Mesendoderm (in vitro differentiated cells): ENCODE data around the gene MLLT1. TPM values are rescaled to one million over a fixed set of nuclear protein-coding genes. Genes with fewer than 3 reads are reported as not detected.

Experiments
- DNase-seq: peaks from one replicate; pipeline ENCODE4 v3.0.0; 2013
- H2AK5ac ChIP-seq: 2 replicates; pipeline ENCODE4 v1.6.1; 2013; ENCODE audit warnings: low read length, inconsistent platforms
- H2BK120ac ChIP-seq: 2 replicates; pipeline ENCODE4 v1.6.1; 2013; ENCODE audit warnings: low read depth, mild to moderate bottlenecking, low read length, moderate library complexity, mixed read lengths
- H2BK15ac ChIP-seq: replicated peaks from 2 replicates; pipeline ENCODE4 v1.6.1; 2013; ENCODE audit warnings: low read depth, mild to moderate bottlenecking, moderate library complexity
- H2BK5ac ChIP-seq: 2 replicates; pipeline ENCODE4 v1.6.1; 2013; ENCODE audit warnings: low read length, inconsistent platforms
- H3K18ac ChIP-seq: 2 replicates; pipeline ENCODE4 v1.6.1; 2013; ENCODE audit warnings: mild to moderate bottlenecking, low read length, mixed read lengths
- H3K23ac ChIP-seq: one replicate; pipeline ENCODE4 v1.6.1; 2013; ENCODE audit warnings: low read length
- H3K27ac ChIP-seq: 2 replicates; pipeline ENCODE4 v1.5.1; 2013; ENCODE audit warnings: low read depth, mild to moderate bottlenecking, inconsistent platforms, low read length, moderate library complexity
- H3K27me3 ChIP-seq: 2 replicates; pipeline ENCODE4 v1.6.1; 2013; ENCODE audit warnings: low read length, control low read depth, mild to moderate bottlenecking, inconsistent platforms; ENCODE audit not compliant: insufficient read depth, poor library complexity
- H3K36me3 ChIP-seq: 2 replicates; pipeline ENCODE4 v1.6.1; 2013; ENCODE audit warnings: low read length, inconsistent platforms; ENCODE audit not compliant: control insufficient read depth, insufficient read depth
- H3K4ac ChIP-seq: one replicate; pipeline ENCODE4 v1.6.1; 2013; ENCODE audit warnings: low read depth, mild to moderate bottlenecking, low read length, moderate library complexity
- H3K4me1 ChIP-seq: 2 replicates; pipeline ENCODE4 v1.6.1; 2013; ENCODE audit warnings: low read depth, low read length, inconsistent platforms; ENCODE audit not compliant: control insufficient read depth
- H3K4me2 ChIP-seq: 2 replicates; pipeline ENCODE4 v1.6.1; 2013; ENCODE audit warnings: low read length
- H3K4me3 ChIP-seq: 2 replicates; pipeline ENCODE4 v1.5.1; 2013; ENCODE audit warnings: mild to moderate bottlenecking, low read length
- H3K56ac ChIP-seq: one replicate; pipeline ENCODE4 v1.6.1; 2013; ENCODE audit warnings: low read length
- H3K79me1 ChIP-seq: 2 replicates; pipeline ENCODE4 v1.6.1; 2013; ENCODE audit warnings: low read length, inconsistent platforms
- H3K79me2 ChIP-seq: 2 replicates; pipeline ENCODE4 v1.6.1; 2013; ENCODE audit warnings: mild to moderate bottlenecking, low read length; ENCODE audit not compliant: control insufficient read depth, insufficient read depth
- H3K9ac ChIP-seq: 2 replicates; pipeline ENCODE4 v1.6.1; 2013; ENCODE audit warnings: low read length, inconsistent platforms
- H4K5ac ChIP-seq: one replicate; pipeline ENCODE4 v1.6.1; 2013; ENCODE audit warnings: low read length
- H4K8ac ChIP-seq: one replicate; pipeline ENCODE4 v1.6.1; 2013; ENCODE audit warnings: low read depth, mild to moderate bottlenecking, control low read depth, low read length, moderate library complexity
- WGBS: extraction: QIAGEN DNeasy Blood & Tissue Kit; methylation state at CpG from one replicate; pipeline ENCODE4 v1.1.7; 2013; ENCODE audit warnings: low lambda C conversion rate, missing lambda C conversion rate; ENCODE audit not compliant: insufficient coverage; ENCODE audit errors: extremely low coverage; 5-methylcytosine and 5-hydroxymethylcytosine counted together
- polyA plus RNA-seq, 2 experiments: library from polyadenylated mRNA; stranded (reverse); fragments of 200-250 nt; gene quantifications; one replicate each; pipeline ENCODE4 v1.2.3, GENCODE V29; 2013

MLLT1 gene, protein sequence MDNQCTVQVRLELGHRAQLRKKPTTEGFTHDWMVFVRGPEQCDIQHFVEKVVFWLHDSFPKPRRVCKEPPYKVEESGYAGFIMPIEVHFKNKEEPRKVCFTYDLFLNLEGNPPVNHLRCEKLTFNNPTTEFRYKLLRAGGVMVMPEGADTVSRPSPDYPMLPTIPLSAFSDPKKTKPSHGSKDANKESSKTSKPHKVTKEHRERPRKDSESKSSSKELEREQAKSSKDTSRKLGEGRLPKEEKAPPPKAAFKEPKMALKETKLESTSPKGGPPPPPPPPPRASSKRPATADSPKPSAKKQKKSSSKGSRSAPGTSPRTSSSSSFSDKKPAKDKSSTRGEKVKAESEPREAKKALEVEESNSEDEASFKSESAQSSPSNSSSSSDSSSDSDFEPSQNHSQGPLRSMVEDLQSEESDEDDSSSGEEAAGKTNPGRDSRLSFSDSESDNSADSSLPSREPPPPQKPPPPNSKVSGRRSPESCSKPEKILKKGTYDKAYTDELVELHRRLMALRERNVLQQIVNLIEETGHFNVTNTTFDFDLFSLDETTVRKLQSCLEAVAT
- 28.4 TPM for polyA plus RNA-seq (2013, experiment 1 of 2)
- polyA plus RNA-seq (2013, experiment 2 of 2), result 27.7 TPM

DNA sequence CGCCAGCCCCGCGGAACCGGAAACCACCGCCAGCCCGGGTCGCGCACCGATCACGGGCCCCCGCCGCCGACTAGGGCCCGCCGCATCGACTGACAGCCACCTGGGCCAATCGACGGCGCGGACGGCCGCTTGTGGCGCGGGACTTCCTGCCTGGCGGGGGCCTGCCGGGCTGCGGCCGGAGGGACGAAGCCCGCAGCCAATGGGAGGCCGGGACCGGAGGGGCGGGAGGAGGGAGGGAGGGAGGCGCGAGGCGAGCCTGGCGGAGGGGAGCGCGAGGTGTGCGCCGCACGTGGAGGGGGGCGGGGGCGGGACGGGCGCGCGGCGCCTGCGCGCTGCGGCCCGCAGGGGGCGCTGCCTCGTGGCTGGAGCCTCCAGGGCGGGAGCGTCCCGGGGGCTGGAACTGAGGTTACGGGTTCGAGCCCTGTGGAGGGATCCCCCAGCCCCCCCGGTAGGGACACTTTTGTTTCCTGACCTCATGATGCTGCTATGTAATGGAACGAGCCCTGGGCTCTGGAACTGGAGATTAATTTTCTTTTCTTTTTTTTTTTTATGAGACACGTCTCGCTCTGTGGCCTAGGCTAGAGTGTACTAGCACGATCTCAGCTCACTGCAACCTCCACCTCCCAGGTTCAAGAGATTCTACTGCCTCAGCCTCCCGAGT lies at the start of gene MLLT1:
Gene MLLT1, minus strand, starts transcription at position 45 of the 661 bp plus-strand sequence. CDS start 191 bp downstream, outside the sequence.
- peak; percentile 98 for DNase-seq
- Histone ChIP-seq H2BK5ac (no peak within 1 kb of the TSS), H3K27ac (peak within 1 kb of the TSS; percentile 8), H3K79me2 (peaks cover 42% of the 10 kb centered on the region), H3K4me1 (peaks cover 7% of the 10 kb centered on the region), H3K4ac (peak within 1 kb of the TSS; percentile 98), H3K4me3 (peak within 1 kb of the TSS; percentile 86), H3K27me3 (no peaks in the 10 kb centered on the region), H4K5ac (no peak within 1 kb of the TSS), H4K8ac (peak within 1 kb of the TSS; percentile 95), H3K9ac (peak within 1 kb of the TSS; percentile 80), H3K4me2 (peak within 1 kb of the TSS; percentile 61), H3K23ac (peak within 1 kb of the TSS; percentile 80), H3K36me3 (no peaks in the 10 kb centered on the region), H3K56ac (peak within 1 kb of the TSS; percentile 57), H2AK5ac (no peak within 1 kb of the TSS), H2BK15ac (no peak within 1 kb of the TSS), H2BK120ac (peak within 1 kb of the TSS; percentile 80), H3K18ac (peak within 1 kb of the TSS; percentile 99), H3K79me1 (peaks cover 29% of the 10 kb centered on the region)
- WGBS, result no CpG with 5 or more reads among the region's 66 CpGs

DNA sequence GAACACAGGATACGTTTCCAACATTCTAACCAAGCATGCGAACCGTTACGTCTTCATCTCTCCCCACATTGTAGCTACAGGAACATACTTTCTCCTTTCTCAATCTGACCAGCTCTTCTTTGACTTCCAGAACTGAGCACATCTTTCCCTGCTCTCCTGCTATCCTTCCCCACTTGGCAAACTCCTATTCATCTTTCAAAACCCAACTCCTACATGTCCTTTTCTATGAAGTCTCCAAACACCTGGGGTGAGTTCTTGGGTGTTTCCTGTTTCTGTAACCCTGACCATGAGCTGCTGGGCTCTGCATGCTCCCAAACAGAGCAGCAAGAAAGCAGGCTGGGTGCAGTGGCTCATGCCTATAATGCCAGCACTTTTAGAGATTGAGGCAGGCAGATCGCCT lies 47.0 kb upstream of the MLLT1 start:
- Histone ChIP-seq H3K4me1 (no peaks in the 10 kb centered on the region), H3K56ac (no peak overlapping the region), H3K4ac (no peak overlapping the region), H3K9ac (no peak overlapping the region), H4K8ac (no peak overlapping the region), H3K36me3 (no peaks in the 10 kb centered on the region), H3K4me3 (no peak overlapping the region), H3K23ac (no peak overlapping the region), H3K18ac (no peak overlapping the region), H2BK15ac (no peak overlapping the region), H3K79me1 (no peaks in the 10 kb centered on the region), H2AK5ac (no peak overlapping the region), H4K5ac (no peak overlapping the region), H2BK5ac (no peak overlapping the region), H3K27ac (no peak overlapping the region), H3K4me2 (no peak overlapping the region), H2BK120ac (no peak overlapping the region), H3K79me2 (no peaks in the 10 kb centered on the region), H3K27me3 (no peaks in the 10 kb centered on the region)
- WGBS, result no CpG with 5 or more reads among the region's 5 CpGs
- no peak for DNase-seq

DNA sequence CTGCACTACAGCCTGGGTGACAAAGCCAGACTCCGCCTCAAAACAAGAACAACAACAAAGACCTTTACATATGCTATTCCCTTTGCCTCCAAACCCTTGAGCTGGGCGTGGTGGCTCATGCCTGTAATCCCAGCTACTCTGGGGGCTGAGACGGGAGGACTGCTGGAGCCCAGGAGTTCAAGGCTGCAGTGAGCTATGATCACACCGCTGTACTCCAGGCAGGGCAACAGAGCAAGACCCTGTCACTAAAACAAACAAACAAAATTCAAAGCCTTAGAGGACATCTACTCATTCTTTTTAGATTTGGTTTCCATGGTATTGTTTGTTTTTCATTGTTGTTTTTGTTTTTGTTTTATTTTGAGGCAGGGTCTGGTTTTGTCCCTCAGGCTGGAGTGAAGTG lies 45.8 kb upstream of the MLLT1 start:
- no peak overlapping the region for H2AK5ac ChIP-seq
- H3K4ac ChIP-seq, result no peak overlapping the region
- H3K4me1 ChIP-seq, result no peaks in the 10 kb centered on the region
- no peak overlapping the region for H3K18ac ChIP-seq
- H3K4me3 ChIP-seq, result no peak overlapping the region
- no peaks in the 10 kb centered on the region for H3K79me2 ChIP-seq
- no peak overlapping the region for H2BK120ac ChIP-seq
- WGBS, result no CpG with 5 or more reads among the region's 4 CpGs
- H3K27ac ChIP-seq, result no peak overlapping the region
- no peaks in the 10 kb centered on the region for H3K27me3 ChIP-seq
- no peak overlapping the region for H3K9ac ChIP-seq
- H4K5ac ChIP-seq, result no peak overlapping the region
- DNase-seq, result no peak
- no peaks in the 10 kb centered on the region for H3K79me1 ChIP-seq
- no peak overlapping the region for H3K56ac ChIP-seq
- no peak overlapping the region for H4K8ac ChIP-seq
- no peak overlapping the region for H2BK15ac ChIP-seq
- no peak overlapping the region for H2BK5ac ChIP-seq
- H3K36me3 ChIP-seq, result no peaks in the 10 kb centered on the region
- H3K23ac ChIP-seq, result no peak overlapping the region
- H3K4me2 ChIP-seq, result no peak overlapping the region

DNA sequence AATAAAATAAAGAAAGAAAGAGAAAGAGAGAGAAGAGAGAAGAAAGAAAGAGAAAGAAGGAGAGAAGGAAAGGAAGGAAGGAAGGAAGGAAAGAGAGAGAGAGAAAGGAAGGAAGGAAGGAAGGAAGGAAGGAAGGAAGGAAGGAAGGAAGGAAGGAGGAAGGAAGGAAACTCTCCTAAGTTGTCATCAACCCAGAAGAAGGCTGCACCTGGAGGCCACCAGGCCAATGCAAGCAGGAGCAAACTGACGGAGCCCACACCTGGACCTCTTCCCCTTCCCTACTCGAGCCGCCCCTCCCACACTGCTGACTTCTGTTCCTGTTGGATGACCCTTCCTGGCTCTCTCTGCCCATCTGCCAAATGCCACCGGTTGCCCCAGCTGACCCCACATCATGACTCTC lies 45.0 kb upstream of the MLLT1 start:
- H3K9ac ChIP-seq, result no peak overlapping the region
- no peak overlapping the region for H3K27ac ChIP-seq
- WGBS, result no CpG with 5 or more reads among the region's 4 CpGs
- H3K18ac ChIP-seq, result no peak overlapping the region
- H3K23ac ChIP-seq, result no peak overlapping the region
- no peak overlapping the region for H2BK15ac ChIP-seq
- H3K4me3 ChIP-seq, result no peak overlapping the region
- H3K4ac ChIP-seq, result no peak overlapping the region
- H3K79me2 ChIP-seq, result no peaks in the 10 kb centered on the region
- DNase-seq, result no peak
- H2BK120ac ChIP-seq, result no peak overlapping the region
- H4K5ac ChIP-seq, result no peak overlapping the region
- no peaks in the 10 kb centered on the region for H3K36me3 ChIP-seq
- H2AK5ac ChIP-seq, result no peak overlapping the region
- H3K4me2 ChIP-seq, result no peak overlapping the region
- no peak overlapping the region for H4K8ac ChIP-seq
- no peak overlapping the region for H3K56ac ChIP-seq
- H3K27me3 ChIP-seq, result no peaks in the 10 kb centered on the region
- no peak overlapping the region for H2BK5ac ChIP-seq
- no peaks in the 10 kb centered on the region for H3K79me1 ChIP-seq
- no peaks in the 10 kb centered on the region for H3K4me1 ChIP-seq

DNA sequence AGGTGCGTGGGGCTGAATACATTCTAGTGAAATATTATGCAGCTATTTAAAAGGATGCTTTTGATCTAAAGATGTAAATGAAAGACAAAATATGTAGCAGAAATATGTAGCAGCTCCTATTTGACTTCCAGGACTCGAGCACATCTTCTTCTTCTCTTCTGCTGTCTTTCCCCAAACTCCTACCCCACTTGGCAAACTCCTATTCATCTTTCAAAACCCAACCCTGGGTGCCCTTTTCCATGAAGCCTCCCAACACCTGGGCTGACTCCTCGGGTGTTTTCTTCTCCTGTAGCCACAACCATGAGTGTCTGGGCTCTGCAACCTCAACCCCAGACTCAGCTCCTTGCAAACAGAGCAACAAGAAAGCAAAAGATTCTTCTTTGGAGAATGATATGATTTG lies 42.5 kb upstream of the MLLT1 start:
- no peak overlapping the region for H2BK15ac ChIP-seq
- no peak overlapping the region for H3K4me2 ChIP-seq
- H2AK5ac ChIP-seq, result no peak overlapping the region
- no peak overlapping the region for H2BK120ac ChIP-seq
- H3K27me3 ChIP-seq, result no peaks in the 10 kb centered on the region
- no peak overlapping the region for H3K4me3 ChIP-seq
- no peak overlapping the region for H3K23ac ChIP-seq
- no CpG with 5 or more reads among the region's 3 CpGs for WGBS
- no peak overlapping the region for H3K27ac ChIP-seq
- H2BK5ac ChIP-seq, result no peak overlapping the region
- H3K56ac ChIP-seq, result no peak overlapping the region
- H3K79me2 ChIP-seq, result no peaks in the 10 kb centered on the region
- no peaks in the 10 kb centered on the region for H3K36me3 ChIP-seq
- no peak overlapping the region for H3K9ac ChIP-seq
- no peak for DNase-seq
- no peak overlapping the region for H3K18ac ChIP-seq
- H3K79me1 ChIP-seq, result no peaks in the 10 kb centered on the region
- H3K4me1 ChIP-seq, result no peaks in the 10 kb centered on the region
- no peak overlapping the region for H4K8ac ChIP-seq
- no peak overlapping the region for H4K5ac ChIP-seq
- H3K4ac ChIP-seq, result no peak overlapping the region
